K562 (cell line): Measurements from ENCODE around the gene ANK3. TPM values are rescaled to one million over a fixed set of nuclear protein-coding genes. Genes with fewer than 3 reads are reported as not detected.
A peak's percentile ranks its signal among the peaks of the same experiment; 100 is the strongest.

Source experiments
- ATAC-seq: fragments of 200-7000 bp; cut with Tn5 transposase; 3 replicates; pipeline ENCODE4 v1.9.1; 2020; ENCODE audit warnings: moderate library complexity
- BruUV-seq: library from RNA; stranded (reverse); fragments of 400-500 nt; replicated peaks from 2 replicates; lab custom pipeline; 2021; lab: Mats Ljungman, UMichigan
- CTCF ChIA-PET: fragments of 300-600 bp; formaldehyde crosslinking; extraction: SDS; loops from one replicate; lab custom pipeline; 2021; ENCODE audit warnings: low intra/inter-chr PET ratio; lab: Yijun Ruan, JAX
- POLR2A ChIA-PET: fragments of 300-600, 350-650 bp; sonication (Branson Sonifier 250); formaldehyde crosslinking; extraction: SDS; loops from one replicate; lab custom pipeline; 2021; ENCODE audit warnings: antibody characterized with exemption, inconsistent platforms; lab: Yijun Ruan, JAX
- DNase-seq, 4 experiments: peaks; one replicate each; pipeline versions ENCODE4 v3.0.0 to v3.0.0-alpha.2; 2011 to 2018; ENCODE audit warnings: low spot score in 3 of 4, mixed read lengths in 3 of 4; ENCODE audit errors: extremely low read depth in 1 of 4
- FAIRE-seq: peaks from 2 replicates; lab custom pipeline; 2011; peaks lifted over from hg19 to GRCh38; lab: Jason Lieb, UNC
- H2AFZ ChIP-seq: 2 replicates; pipeline ENCODE4 v1.6.0; 2011; ENCODE audit warnings: low read depth, low read length, control low read depth, inconsistent platforms
- H3K27ac ChIP-seq: fragments of 200-600 bp; 3 replicates; pipeline ENCODE4 v1.8.0; 2011; ENCODE audit warnings: low read depth, mild to moderate bottlenecking, control low read depth, inconsistent platforms, low read length, moderate library complexity, mixed read lengths; ENCODE audit errors: extremely low read depth
- H3K27me3 ChIP-seq, 2 experiments: fragments of 300-600 bp in 1 of 2; 2 replicates in 1 of 2; 3 replicates in 1 of 2; pipeline versions ENCODE4 v1.6.0 to v1.8.0; 2011; ENCODE audit warnings: inconsistent platforms in 2 of 2, low read length in 2 of 2, mild to moderate bottlenecking in 1 of 2, mixed read lengths in 1 of 2, moderate library complexity in 1 of 2; ENCODE audit not compliant: control insufficient read depth in 2 of 2, insufficient read depth in 2 of 2
- H3K36me3 ChIP-seq: fragments of 300-600 bp; 3 replicates; pipeline ENCODE4 v1.8.0; 2011; ENCODE audit warnings: mild to moderate bottlenecking, low read length, inconsistent platforms; ENCODE audit not compliant: control insufficient read depth, insufficient read depth
- H3K4me1 ChIP-seq, 2 experiments: fragments of 200-600 bp in 1 of 2; replicated peaks in 1 of 2; 2 replicates in 1 of 2; 3 replicates in 1 of 2; pipeline versions ENCODE4 v1.5.1 to v1.8.0; 2011; ENCODE audit warnings: inconsistent platforms in 2 of 2, low read length in 2 of 2, mild to moderate bottlenecking in 1 of 2, mixed read lengths in 1 of 2, moderate library complexity in 1 of 2; ENCODE audit not compliant: control insufficient read depth in 2 of 2, insufficient read depth in 2 of 2
- H3K4me2 ChIP-seq: 2 replicates; pipeline ENCODE4 v1.6.1; 2011; ENCODE audit warnings: low read length, control low read depth, inconsistent platforms, mixed read lengths; ENCODE audit not compliant: insufficient read depth
- H3K4me3 ChIP-seq: fragments of 200-600 bp; sonication (generic), shearing (Covaris generic); 2 replicates; pipeline ENCODE4 v1.5.1; 2016; ENCODE audit warnings: control low read depth, inconsistent platforms
- H3K79me2 ChIP-seq: fragments of 200-600 bp; 3 replicates; pipeline ENCODE4 v1.8.0; 2011; ENCODE audit warnings: low read length, inconsistent platforms; ENCODE audit not compliant: control insufficient read depth, insufficient read depth
- H3K9ac ChIP-seq, 2 experiments: 2 replicates each; pipeline versions ENCODE4 v1.6.0 to v1.6.1; 2011; ENCODE audit warnings: low read depth in 2 of 2, low read length in 2 of 2, control low read depth in 1 of 2, inconsistent platforms in 1 of 2, mild to moderate bottlenecking in 1 of 2, mixed read lengths in 1 of 2; ENCODE audit not compliant: insufficient read depth in 1 of 2
- H3K9me1 ChIP-seq: one replicate; pipeline ENCODE4 v1.6.0; 2011; ENCODE audit warnings: inconsistent platforms, mild to moderate bottlenecking, low read length, moderate library complexity; ENCODE audit not compliant: control insufficient read depth, insufficient read depth
- H3K9me3 ChIP-seq: replicated peaks from 2 replicates; pipeline ENCODE4 v1.5.1; 2011; ENCODE audit warnings: low read depth, low read length, inconsistent platforms; ENCODE audit not compliant: control insufficient read depth, insufficient read depth
- H4K20me1 ChIP-seq: replicated peaks from 2 replicates; pipeline ENCODE4 v1.6.1; 2011; ENCODE audit warnings: low read length, inconsistent platforms, mixed read lengths; ENCODE audit not compliant: control insufficient read depth, insufficient read depth
- CEBPG ChIP-seq, 3 experiments: fragments of 200-800 bp in 1 of 3; sonication (Bioruptor generic) in 1 of 3; sonication (generic) in 1 of 3; formaldehyde crosslinking in 1 of 3; IDR thresholded peaks in 2 of 3; conservative IDR thresholded peaks in 1 of 3; 2 replicates each; pipeline versions ENCODE4 v1.6.1 to v1.8.0; 2016 to 2022; ENCODE audit warnings: missing compliant biosample characterization in 2 of 3, missing genetic modification characterization in 2 of 3, mild to moderate bottlenecking in 1 of 3, missing genetic modification reagents in 1 of 3
- CGGBP1 ChIP-seq: fragments of 250-450 bp; sonication (Bioruptor Pico); IDR thresholded peaks from 2 replicates; pipeline ENCODE4 v1.9.0; 2021; ENCODE audit warnings: mild to moderate bottlenecking
- CREB5 ChIP-seq: fragments of 250-450 bp; sonication (Bioruptor Pico); IDR thresholded peaks from 2 replicates; pipeline ENCODE4 v1.5.0; 2020; ENCODE audit warnings: mild to moderate bottlenecking
- CXXC5 ChIP-seq: fragments of 250-450 bp; sonication (Bioruptor Pico); IDR thresholded peaks from 2 replicates; pipeline ENCODE4 v1.8.0; 2022; ENCODE audit warnings: inconsistent platforms, mild to moderate bottlenecking, moderate library complexity
- GTF2B ChIP-seq: IDR thresholded peaks from 2 replicates; pipeline ENCODE4 v1.6.1; 2011; ENCODE audit not compliant: insufficient read length; ENCODE audit errors: extremely low read depth
- HMBOX1 ChIP-seq: sonication (generic); IDR thresholded peaks from 2 replicates; pipeline ENCODE4 v1.6.1; 2016
- MTA3 ChIP-seq: fragments of 450-650 bp; formaldehyde crosslinking; IDR thresholded peaks from 2 replicates; pipeline ENCODE4 v1.6.1; 2017; ENCODE audit warnings: mild to moderate bottlenecking, borderline replicate concordance
- PRDM10 ChIP-seq: fragments of 450-650 bp; IDR thresholded peaks from 2 replicates; pipeline ENCODE4 v1.6.1; 2018; ENCODE audit not compliant: partially characterized antibody
- PREB ChIP-seq: sonication (generic); formaldehyde crosslinking; IDR thresholded peaks from 2 replicates; pipeline ENCODE4 v1.8.1; 2023; ENCODE audit warnings: mild to moderate bottlenecking, missing genetic modification reagents
- ZNF561 ChIP-seq: fragments of 450-650 bp; formaldehyde crosslinking; conservative IDR thresholded peaks from 2 replicates; pipeline ENCODE4 v1.4.0; 2020; ENCODE audit warnings: mild to moderate bottlenecking, moderate library complexity
- WGBS: fragments of 100-300 bp; shearing (Covaris generic); methylation state at CpG from one replicate; pipeline ENCODE4 v1.1.6; 2016; ENCODE audit warnings: low coverage, mixed read lengths; ENCODE audit not compliant: insufficient coverage; ENCODE audit errors: missing lambda C conversion rate; 5-methylcytosine and 5-hydroxymethylcytosine counted together
- in situ Hi-C: fragments of 300-500 bp; cut with MboI; formaldehyde crosslinking; loops from 4 replicates; pipeline ENCODE4 v1.15.0; 2018; ENCODE audit warnings: inconsistent platforms, mixed read lengths
- intact Hi-C: fragments of 100-400 bp; cut with micrococcal nuclease; formaldehyde crosslinking; loops from 2 replicates; pipeline ENCODE4 v1.14.2; 2022
- polyA plus RNA-seq, 8 experiments: library from polyadenylated mRNA; depleted of rRNA in 4 of 8; stranded (reverse) in 5 of 8; unstranded in 3 of 8; fragments of >200 nt; fragmentation: Nextera tagmentation in 2 of 8; fragmentation: Illumina TruSeq in 1 of 8; extraction: Ambion mirVana in 2 of 8; extraction: Trizol in 1 of 8; gene quantifications; 2 replicates each; pipeline versions ENCODE4 v1.2.1 to v1.2.3, GENCODE V29; 2011 to 2014; ENCODE audit warnings: inconsistent platforms in 1 of 8, missing spikeins in 1 of 8
- total RNA-seq, 7 experiments: library from RNA; depleted of rRNA in 6 of 7; stranded (reverse); fragments of >200 nt in 6 of 7; fragmentation: Illumina TruSeq in 2 of 7; extraction: Trizol in 2 of 7; gene quantifications; 2 replicates each; pipeline versions ENCODE4 v1.2.1 to v1.2.3, GENCODE V29; 2011 to 2021; ENCODE audit warnings: low replicate concordance in 1 of 7

ANK3 gene
- total and polyA plus RNA-seq, 9 of the 15 experiments (the other 6 are each of a cell fraction or from before 2014, with no cell fraction given), result 10.0 to 32.3 (median 17.9) TPM

GRCh38 chr10:60123668-60124067, 266.0 kb downstream of the ANK3 start:
- TF ChIP-seq CGGBP1 (CRISPR knock-in tag), result no peak
- TF ChIP-seq CEBPG (CRISPR knock-in tag; IDR thresholded peaks at IDR 0.05), result no peak
- no peak for TF ChIP-seq CEBPG (tag; conservative IDR thresholded peaks at IDR 0.05 in 1 of 2, IDR thresholded peaks at IDR 0.05 in 1 of 2)
- TF ChIP-seq GTF2B, result no peak
- no peak for TF ChIP-seq MTA3
- TF ChIP-seq CREB5 (CRISPR knock-in tag), result no peak
- peak; percentile 66 for TF ChIP-seq PRDM10
- peak; percentile 49; the same call in 1 of the 2 replicates for TF ChIP-seq HMBOX1
- TF ChIP-seq CXXC5 (CRISPR knock-in tag), result 0 out of 2 replicates have a peak, but pooled peaks have one; percentile 16
- no peak for TF ChIP-seq PREB (CRISPR knock-in tag)
- no peak for TF ChIP-seq ZNF561 (CRISPR knock-in tag)
- no peaks in the 10 kb centered on the region for H4K20me1 ChIP-seq
- H3K4me2 ChIP-seq, result no peak overlapping the region
- H3K4me3 ChIP-seq, result no peak overlapping the region
- intact Hi-C loops (no loop called here), in situ Hi-C loops (no loop called here)
- no peaks in the 10 kb centered on the region for H3K9me1 ChIP-seq
- no peak for FAIRE-seq
- H3K9ac ChIP-seq, result no peak overlapping the region
- no peak overlapping the region for H3K27ac ChIP-seq
- no peaks in the 10 kb centered on the region for H3K36me3 ChIP-seq
- no peak for DNase-seq
- WGBS, result 27% methylated on average over 2 of the region's 2 CpGs
- H3K27me3 ChIP-seq, result no peaks in the 10 kb centered on the region
- no peak overlapping the region for H2AFZ ChIP-seq
- no TSS peak for BruUV-seq
- no peaks in the 10 kb centered on the region for H3K9me3 ChIP-seq
- ATAC-seq, result peak; percentile 45; the same call in 2 of the 3 replicates
- no peaks in the 10 kb centered on the region for H3K79me2 ChIP-seq
- CTCF ChIA-PET, result no interaction called here
- POLR2A ChIA-PET, result interaction anchor here (1.4 kb wide), 1 partner anchor 115 kb away, joined by 3 read pairs; no protein-coding TSS in a partner anchor
- H3K4me1 ChIP-seq, result 0 out of 5 replicates have a peak, but pooled peaks cover 0 to 8% of the 10 kb centered on the region in 2 experiments
